ENCODE results near the gene ROBO2.

The ROBO2 gene

GRCh38 chr3:77125966-77126365 is 86.1 kb downstream of the ROBO2 start:
- no peak for DNase-seq

GRCh38 chr3:77134769-77135168 is 94.9 kb downstream of the ROBO2 start:
- DNase-seq, result no peak

DNA sequence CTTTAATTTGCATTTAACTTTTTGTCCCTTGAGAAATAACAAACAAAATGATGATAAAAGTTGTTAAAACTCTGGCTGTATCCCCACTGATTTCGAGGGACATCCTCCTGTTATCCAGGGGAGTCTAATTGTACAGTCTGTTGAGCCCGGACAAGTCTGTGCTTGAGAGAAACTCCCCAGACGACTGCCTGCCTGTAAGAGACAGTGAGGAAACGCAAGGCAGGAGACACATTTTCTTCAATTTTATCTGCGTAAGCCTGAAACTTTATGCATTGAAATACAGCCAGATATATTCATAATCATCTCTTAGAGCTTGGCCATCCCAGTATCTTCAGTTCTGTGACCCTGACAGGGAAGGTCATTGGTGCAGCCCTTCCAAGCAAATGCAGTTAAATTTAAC is 97.7 kb downstream of the ROBO2 start:
- no peak for DNase-seq

- DNase-seq, result no peak
These were observed 99.7 kb downstream of the ROBO2 start for GRCh38 chr3:77139624-77140023.

DNA sequence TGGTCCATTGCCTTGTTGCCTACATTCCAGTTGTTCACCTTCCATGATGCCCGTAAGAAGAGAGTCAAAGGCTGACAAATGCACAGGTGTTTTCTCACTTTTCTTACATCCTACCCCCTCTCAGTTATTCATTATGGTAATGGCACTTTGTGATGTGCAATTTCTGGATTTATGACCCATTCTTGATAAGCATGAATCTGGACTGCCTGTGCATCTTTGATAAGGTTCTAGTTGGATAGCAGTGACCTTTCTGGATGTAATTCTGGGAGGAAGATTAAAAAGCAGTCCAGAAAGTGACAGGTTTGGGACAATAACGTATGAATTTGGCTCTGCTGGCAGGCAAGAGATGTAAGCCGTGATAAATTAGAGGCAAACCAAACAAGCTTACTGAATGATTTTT is 101.5 kb downstream of the ROBO2 start:
- DNase-seq, result no peak

DNA sequence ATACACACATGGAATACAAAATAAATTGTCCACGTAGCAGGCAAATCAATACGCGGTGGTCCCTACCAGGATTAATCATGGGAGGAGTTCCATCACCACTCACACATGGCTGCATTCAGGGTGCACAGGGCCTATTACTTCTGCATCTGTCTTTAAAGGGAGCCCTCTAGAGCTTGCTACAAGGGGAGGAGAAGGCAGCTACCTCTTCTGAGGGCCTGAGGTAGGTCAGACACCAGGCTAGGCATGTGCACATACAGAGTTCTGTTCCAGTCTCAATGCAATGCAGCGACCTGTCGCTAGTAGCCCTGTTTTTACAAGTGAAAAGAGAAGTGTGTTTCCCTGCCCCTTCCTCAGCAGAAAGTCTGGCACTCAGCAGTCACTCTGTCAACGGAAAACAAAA is 102.7 kb downstream of the ROBO2 start:
- DNase-seq, result no peak

DNA sequence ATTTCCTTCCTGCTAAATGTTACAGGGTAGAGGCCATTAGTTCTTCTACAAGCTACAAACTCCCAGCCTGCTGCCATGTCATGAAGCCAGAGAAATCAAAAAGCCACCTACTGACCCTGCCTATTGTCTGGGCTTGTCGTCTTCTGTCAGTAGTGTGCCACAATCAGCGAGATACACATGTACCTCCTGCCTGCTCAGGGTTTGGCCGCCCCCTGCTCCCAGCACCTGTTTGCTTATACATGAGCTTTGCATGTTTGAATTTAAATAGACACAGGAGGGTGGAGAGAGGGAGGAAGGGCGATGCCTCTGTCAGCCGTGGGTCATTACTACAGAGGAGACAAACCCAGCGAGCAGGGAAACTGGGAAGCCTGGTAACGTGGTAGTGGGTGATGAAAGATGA is 106.1 kb downstream of the ROBO2 start:
- DNase-seq, result no peak

DNA sequence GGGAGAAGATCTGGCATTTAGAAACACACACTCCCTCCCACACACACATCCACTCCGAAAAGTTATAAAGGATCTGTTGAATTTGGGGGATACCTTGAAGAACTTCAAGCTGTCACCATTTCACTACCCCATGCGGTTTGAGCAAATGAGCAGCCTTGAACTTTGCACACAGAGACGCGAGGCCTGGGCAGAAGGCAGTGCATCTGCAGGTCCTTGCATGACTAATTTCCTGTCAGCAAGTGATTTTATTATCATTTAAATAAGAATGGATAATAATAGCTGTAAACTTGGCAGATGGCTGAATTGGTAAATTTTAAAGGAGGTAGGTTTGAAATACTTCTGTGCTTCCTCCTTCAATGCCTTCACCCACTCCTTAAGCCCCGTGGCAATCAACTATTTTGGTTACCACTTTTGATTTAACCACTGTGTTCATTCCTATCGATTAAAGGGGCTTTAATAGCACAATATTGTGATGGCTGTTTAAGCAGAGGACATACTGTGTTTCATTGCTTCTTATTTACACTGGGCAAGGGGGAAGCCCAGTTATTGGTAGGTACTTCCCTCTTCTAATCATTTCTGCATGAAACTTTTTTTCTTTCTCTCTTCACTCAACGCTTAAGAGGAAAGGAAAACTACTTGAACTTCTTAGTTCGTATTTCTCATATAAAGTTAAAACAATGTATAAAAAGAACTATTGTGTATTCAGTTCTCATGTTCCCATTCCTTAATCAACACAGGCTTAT is 108.1 kb downstream of the ROBO2 start:
- no peak for DNase-seq

- no peak for DNase-seq
These were observed 109.5 kb downstream of the ROBO2 start for GRCh38 chr3:77149382-77149781.

DNA sequence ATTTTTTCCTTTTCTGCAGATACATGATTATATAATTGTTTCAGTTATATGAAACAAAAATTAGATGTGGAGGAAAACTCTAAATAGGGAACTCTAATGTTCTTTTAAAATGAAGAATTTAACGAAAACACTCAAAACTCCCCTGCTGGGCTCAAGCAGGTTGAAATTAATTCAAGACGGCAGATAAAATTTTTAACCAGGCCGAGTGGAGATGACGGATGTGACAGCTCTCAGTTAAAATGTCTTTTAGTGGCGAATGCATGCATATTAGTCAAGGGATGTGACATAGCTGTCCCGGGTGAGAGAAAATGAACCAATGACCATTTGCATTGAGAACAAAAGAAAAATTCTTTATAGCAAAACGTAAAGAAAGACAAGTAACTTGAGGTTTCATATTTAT is 110.1 kb downstream of the ROBO2 start:
- DNase-seq, result no peak

DNA sequence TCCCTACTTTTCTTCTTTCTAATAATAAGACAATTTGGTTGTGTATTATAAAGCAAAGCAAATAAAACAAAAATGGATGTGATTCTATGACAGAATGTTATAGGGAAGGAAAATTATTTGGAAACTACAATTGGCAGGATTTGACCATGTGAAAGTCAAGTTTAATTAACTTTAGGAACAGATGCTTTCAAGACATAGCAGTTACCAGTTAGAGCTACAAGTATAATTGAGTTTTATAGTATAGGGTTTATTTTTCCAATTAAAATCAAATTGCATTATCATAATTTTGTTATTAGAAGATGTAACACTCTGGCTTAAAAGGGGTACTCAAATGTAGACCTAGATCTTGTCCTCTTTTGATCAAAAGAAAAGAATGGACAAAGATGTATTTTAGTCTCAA is 110.9 kb downstream of the ROBO2 start:
- no peak for DNase-seq

- no peak for DNase-seq
These were observed 119.1 kb downstream of the ROBO2 start for GRCh38 chr3:77158730-77159581.

GRCh38 chr3:77160931-77161497 is 121.1 kb downstream of the ROBO2 start:
- no peak for DNase-seq

GRCh38 chr3:77169823-77170222 is 129.9 kb downstream of the ROBO2 start:
- no peak for DNase-seq

DNA sequence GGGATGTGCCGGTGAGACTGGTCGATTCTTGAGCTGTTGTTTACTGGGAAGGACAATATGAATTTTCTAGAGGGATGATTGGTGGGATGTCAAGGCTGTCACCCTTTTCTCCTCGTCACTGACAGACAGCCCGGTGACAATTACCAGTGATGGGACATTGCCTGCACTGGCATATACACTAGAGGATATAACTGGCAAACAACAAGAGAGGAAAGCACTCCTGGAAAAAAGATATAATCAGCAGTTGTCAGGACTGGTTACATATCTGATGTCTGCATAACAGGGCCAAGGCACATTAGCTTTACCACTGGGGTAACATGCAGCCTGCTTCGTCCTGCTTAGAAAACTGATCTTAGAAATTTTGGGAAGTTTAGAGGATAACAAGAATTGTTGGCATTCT is 131.1 kb downstream of the ROBO2 start:
- no peak for DNase-seq

DNA sequence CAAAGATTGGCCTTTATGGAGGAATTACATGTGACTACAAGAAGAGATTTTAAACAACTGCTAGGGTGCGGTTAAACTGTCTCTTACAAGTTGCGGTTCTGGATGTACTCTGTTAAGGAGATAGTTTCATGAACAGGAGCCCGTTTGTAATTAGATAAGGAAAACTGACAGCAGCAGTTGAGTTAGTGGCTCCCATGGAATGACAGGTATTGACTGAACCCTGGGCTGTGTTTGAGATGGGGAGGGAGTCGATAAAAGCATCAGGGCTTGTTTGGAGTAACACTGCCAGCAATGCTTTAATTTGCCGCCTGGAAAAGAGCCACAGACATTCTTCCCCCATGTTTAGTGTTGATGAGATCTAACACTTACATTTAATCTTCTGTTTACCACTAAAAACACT is 139.9 kb downstream of the ROBO2 start:
- no peak for DNase-seq

GRCh38 chr3:77182341-77182740 is 142.4 kb downstream of the ROBO2 start:
- DNase-seq, result no peak

GRCh38 chr3:77186319-77186718 is 146.4 kb downstream of the ROBO2 start:
- no peak for DNase-seq

DNA sequence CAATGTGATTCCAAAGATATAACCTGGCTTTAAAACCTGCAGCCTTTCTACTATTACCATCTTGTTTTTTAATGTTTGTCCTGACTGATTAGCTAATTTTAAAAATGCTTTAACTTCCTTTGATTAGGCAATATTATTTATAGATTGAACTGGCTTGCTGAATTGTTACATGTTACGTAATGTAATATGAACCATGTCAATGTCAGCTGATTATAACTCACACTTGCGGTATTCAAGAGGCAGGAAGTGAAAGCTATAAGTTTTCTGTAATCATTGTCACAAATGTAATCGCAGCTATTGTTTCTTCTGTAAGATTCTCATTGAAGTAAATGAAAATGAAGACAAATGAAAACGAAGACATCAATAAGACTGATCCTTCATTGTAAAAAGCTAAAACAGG is 146.8 kb downstream of the ROBO2 start:
- no peak for DNase-seq

GRCh38 chr3:77188210-77188609 is 148.3 kb downstream of the ROBO2 start:
- DNase-seq, result no peak

- DNase-seq, result no peak
These were observed 149.4 kb downstream of the ROBO2 start for GRCh38 chr3:77189258-77189657.

DNA sequence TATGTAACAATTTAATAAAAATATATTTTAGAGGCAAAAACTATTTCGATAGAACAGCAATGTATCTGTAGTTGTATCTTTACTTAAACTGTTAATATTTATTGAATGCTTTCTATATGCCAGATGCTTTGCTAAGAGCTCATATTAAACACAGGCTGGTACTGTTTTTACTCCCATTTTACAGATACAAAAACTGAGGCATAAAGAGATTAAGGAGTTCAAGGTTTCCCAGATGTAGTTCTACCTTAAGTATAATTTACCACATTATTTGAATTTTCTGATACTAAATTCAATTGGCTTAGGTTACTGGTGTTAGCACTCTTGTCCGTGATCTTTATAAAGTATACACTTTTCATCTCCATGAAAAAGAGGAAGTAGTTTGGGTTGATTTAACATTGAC is 149.8 kb downstream of the ROBO2 start:
- no peak for DNase-seq

DNA sequence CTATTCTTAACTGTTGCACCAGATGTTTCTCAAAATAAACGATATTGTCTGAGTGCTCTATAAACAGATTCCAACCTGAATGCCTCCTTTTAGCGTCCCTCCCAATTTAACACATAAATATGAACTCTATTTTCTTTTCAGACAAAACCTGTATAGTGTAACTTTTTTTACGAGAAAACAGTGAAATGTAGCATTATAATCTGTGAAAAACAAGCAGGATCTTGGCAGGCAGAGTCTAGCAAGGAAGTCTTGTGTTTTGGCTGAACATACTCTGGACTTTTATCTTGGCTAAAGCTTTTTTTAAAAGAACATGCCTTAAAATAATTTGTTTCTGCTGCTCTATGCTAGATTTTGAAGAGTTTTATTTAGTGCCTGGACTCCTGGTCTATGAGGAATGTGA is 150.5 kb downstream of the ROBO2 start:
- DNase-seq, result no peak

DNA sequence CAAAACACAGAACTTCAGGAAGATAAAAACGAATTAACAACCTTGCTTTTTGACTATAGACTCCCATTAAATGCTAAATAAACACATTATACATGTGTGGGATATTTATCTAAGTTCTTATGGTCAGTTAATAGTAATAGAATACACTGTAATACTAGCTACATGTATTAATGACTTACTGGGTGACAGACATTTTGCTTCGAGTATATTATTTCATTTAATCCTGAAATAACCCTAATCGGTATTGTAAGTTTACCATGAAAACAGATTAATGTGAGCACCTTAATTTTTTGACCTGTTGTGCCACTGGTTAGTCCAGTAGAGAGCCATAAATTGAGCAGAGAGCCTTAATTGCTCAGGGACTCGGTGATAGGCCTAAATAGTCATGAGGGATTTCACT is 151.1 kb downstream of the ROBO2 start:
- DNase-seq, result peak; percentile 0
